ENCODE measurements around the gene COL4A5. TPM values are rescaled to one million over a fixed set of nuclear protein-coding genes. Genes with fewer than 3 reads are reported as not detected.

Gene COL4A5
- total and polyA plus RNA-seq, 2 of the 13 experiments (the other 11 are each of a cell fraction or from before 2014, with no cell fraction given) = 39.5 to 45.5 TPM

DNA sequence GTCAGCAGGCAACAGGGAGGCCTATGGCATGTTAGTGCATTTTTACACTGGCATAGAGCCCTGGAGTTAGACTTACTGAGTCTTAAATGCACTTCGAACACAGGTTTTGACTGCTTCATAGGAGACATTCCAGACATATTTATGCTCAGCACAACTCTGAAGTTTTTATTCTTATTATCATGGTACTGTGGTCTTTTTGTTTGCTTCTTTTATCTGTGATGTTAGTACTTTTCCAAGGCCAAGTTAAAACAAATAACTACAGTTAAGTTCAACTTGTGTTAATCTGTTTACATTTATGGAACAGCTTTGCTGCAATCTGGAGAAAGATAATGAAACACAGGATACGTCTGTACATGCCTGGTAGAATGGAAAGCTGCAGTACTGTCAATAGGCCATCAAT, 76.5 kb downstream of the COL4A5 start (continued):
- no peak for TF ChIP-seq HOXA5 (CRISPR knock-in tag; IDR thresholded peaks at IDR 0.05)
- TF ChIP-seq, protein P1, sequence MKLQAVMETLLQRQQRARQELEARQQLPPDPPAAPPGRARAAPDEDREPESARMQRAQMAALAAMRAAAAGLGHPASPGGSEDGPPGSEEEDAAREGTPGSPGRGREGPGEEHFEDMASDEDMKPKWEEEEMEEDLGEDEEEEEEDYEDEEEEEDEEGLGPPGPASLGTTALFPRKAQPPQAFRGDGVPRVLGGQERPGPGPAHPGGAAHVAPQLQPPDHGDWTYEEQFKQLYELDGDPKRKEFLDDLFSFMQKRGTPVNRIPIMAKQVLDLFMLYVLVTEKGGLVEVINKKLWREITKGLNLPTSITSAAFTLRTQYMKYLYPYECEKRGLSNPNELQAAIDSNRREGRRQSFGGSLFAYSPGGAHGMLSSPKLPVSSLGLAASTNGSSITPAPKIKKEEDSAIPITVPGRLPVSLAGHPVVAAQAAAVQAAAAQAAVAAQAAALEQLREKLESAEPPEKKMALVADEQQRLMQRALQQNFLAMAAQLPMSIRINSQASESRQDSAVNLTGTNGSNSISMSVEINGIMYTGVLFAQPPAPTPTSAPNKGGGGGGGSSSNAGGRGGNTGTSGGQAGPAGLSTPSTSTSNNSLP (IDR thresholded peaks at IDR 0.05; ENCODE audit: low read depth, low read length) = peak; percentile 58
- TF ChIP-seq, protein P2, sequence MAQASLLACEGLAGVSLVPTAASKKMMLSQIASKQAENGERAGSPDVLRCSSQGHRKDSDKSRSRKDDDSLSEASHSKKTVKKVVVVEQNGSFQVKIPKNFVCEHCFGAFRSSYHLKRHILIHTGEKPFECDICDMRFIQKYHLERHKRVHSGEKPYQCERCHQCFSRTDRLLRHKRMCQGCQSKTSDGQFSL (CRISPR knock-in tag; IDR thresholded peaks at IDR 0.05) = no peak
- no peak for TF ChIP-seq ETV6 (CRISPR knock-in tag; conservative IDR thresholded peaks at IDR 0.05)
- no peak for TF ChIP-seq SATB2 (CRISPR knock-in tag; IDR thresholded peaks at IDR 0.05)
- no peak for TF ChIP-seq ZNF777 (CRISPR knock-in tag; IDR thresholded peaks at IDR 0.05)
- TF ChIP-seq, protein P3, sequence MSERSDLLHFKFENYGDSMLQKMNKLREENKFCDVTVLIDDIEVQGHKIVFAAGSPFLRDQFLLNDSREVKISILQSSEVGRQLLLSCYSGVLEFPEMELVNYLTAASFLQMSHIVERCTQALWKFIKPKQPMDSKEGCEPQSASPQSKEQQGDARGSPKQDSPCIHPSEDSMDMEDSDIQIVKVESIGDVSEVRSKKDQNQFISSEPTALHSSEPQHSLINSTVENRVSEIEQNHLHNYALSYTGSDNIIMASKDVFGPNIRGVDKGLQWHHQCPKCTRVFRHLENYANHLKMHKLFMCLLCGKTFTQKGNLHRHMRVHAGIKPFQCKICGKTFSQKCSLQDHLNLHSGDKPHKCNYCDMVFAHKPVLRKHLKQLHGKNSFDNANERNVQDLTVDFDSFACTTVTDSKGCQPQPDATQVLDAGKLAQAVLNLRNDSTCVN (CRISPR knock-in tag; IDR thresholded peaks at IDR 0.05; ENCODE audit: borderline replicate concordance) = no peak
- peak; percentile 70; the same call in 1 of the 2 replicates for TF ChIP-seq FOXJ3 (CRISPR knock-in tag; IDR thresholded peaks at IDR 0.05; ENCODE audit: borderline replicate concordance)
- TF ChIP-seq, protein P4, sequence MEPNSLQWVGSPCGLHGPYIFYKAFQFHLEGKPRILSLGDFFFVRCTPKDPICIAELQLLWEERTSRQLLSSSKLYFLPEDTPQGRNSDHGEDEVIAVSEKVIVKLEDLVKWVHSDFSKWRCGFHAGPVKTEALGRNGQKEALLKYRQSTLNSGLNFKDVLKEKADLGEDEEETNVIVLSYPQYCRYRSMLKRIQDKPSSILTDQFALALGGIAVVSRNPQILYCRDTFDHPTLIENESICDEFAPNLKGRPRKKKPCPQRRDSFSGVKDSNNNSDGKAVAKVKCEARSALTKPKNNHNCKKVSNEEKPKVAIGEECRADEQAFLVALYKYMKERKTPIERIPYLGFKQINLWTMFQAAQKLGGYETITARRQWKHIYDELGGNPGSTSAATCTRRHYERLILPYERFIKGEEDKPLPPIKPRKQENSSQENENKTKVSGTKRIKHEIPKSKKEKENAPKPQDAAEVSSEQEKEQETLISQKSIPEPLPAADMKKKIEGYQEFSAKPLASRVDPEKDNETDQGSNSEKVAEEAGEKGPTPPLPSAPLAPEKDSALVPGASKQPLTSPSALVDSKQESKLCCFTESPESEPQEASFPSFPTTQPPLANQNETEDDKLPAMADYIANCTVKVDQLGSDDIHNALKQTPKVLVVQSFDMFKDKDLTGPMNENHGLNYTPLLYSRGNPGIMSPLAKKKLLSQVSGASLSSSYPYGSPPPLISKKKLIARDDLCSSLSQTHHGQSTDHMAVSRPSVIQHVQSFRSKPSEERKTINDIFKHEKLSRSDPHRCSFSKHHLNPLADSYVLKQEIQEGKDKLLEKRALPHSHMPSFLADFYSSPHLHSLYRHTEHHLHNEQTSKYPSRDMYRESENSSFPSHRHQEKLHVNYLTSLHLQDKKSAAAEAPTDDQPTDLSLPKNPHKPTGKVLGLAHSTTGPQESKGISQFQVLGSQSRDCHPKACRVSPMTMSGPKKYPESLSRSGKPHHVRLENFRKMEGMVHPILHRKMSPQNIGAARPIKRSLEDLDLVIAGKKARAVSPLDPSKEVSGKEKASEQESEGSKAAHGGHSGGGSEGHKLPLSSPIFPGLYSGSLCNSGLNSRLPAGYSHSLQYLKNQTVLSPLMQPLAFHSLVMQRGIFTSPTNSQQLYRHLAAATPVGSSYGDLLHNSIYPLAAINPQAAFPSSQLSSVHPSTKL (CRISPR knock-in tag; IDR thresholded peaks at IDR 0.05) = peak; percentile 91
- no peak for TF ChIP-seq IKZF4 (CRISPR knock-in tag; IDR thresholded peaks at IDR 0.05; ENCODE audit: borderline replicate concordance, low read depth, not compliant biosample characterization)
- TF ChIP-seq, protein P5, sequence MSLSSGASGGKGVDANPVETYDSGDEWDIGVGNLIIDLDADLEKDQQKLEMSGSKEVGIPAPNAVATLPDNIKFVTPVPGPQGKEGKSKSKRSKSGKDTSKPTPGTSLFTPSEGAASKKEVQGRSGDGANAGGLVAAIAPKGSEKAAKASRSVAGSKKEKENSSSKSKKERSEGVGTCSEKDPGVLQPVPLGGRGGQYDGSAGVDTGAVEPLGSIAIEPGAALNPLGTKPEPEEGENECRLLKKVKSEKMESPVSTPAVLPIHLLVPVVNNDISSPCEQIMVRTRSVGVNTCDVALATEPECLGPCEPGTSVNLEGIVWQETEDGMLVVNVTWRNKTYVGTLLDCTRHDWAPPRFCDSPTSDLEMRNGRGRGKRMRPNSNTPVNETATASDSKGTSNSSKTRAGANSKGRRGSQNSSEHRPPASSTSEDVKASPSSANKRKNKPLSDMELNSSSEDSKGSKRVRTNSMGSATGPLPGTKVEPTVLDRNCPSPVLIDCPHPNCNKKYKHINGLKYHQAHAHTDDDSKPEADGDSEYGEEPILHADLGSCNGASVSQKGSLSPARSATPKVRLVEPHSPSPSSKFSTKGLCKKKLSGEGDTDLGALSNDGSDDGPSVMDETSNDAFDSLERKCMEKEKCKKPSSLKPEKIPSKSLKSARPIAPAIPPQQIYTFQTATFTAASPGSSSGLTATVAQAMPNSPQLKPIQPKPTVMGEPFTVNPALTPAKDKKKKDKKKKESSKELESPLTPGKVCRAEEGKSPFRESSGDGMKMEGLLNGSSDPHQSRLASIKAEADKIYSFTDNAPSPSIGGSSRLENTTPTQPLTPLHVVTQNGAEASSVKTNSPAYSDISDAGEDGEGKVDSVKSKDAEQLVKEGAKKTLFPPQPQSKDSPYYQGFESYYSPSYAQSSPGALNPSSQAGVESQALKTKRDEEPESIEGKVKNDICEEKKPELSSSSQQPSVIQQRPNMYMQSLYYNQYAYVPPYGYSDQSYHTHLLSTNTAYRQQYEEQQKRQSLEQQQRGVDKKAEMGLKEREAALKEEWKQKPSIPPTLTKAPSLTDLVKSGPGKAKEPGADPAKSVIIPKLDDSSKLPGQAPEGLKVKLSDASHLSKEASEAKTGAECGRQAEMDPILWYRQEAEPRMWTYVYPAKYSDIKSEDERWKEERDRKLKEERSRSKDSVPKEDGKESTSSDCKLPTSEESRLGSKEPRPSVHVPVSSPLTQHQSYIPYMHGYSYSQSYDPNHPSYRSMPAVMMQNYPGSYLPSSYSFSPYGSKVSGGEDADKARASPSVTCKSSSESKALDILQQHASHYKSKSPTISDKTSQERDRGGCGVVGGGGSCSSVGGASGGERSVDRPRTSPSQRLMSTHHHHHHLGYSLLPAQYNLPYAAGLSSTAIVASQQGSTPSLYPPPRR (CRISPR knock-in tag; IDR thresholded peaks at IDR 0.05; ENCODE audit: borderline replicate concordance) = peak; percentile 80; the same call in 1 of the 2 replicates
- no peak for TF ChIP-seq RBAK (CRISPR knock-in tag; IDR thresholded peaks at IDR 0.05)
- TF ChIP-seq XBP1 (CRISPR knock-in tag; IDR thresholded peaks at IDR 0.05) = no peak

Measured in HepG2 (cell line).